H1 (cell line): Measurements from ENCODE around the gene NCAPG. TPM values are rescaled to one million over a fixed set of nuclear protein-coding genes. Genes with fewer than 3 reads are reported as not detected.

Experiments
- SUZ12 ChIP-seq: fragments of 200-600 bp; sonication (generic); IDR thresholded peaks from 2 replicates; pipeline ENCODE4 v1.6.1; 2012; ENCODE audit warnings: mild to moderate bottlenecking, inconsistent platforms, low read length, moderate library complexity, mixed read lengths
- polyA plus RNA-seq, 7 experiments: library from polyadenylated mRNA; depleted of rRNA in 3 of 7; stranded (reverse) in 5 of 7; unstranded in 2 of 7; fragments of >200 nt in 5 of 7; fragments of 200-250 nt in 2 of 7; gene quantifications; 1 replicate in 5 of 7; 2 replicates in 1 of 7; 4 replicates in 1 of 7; pipeline versions ENCODE4 v1.2.1 to v1.2.3, GENCODE V29; 2011 to 2013; ENCODE audit warnings: missing spikeins in 2 of 7, mixed read lengths in 2 of 7
- total RNA-seq: library from RNA; stranded (reverse); fragmentation: NEBNext Ultra II Directional; extraction: Animal tissue kit (Norgen Biotek cat#: 25700); gene quantifications from 2 replicates; pipeline ENCODE4 v1.2.1, GENCODE V29; 2021

Gene NCAPG
- total and polyA plus RNA-seq, 2 of the 8 experiments (the other 6 are each of a cell fraction or from before 2014, with no cell fraction given) = 12.9 to 52.3 TPM

DNA sequence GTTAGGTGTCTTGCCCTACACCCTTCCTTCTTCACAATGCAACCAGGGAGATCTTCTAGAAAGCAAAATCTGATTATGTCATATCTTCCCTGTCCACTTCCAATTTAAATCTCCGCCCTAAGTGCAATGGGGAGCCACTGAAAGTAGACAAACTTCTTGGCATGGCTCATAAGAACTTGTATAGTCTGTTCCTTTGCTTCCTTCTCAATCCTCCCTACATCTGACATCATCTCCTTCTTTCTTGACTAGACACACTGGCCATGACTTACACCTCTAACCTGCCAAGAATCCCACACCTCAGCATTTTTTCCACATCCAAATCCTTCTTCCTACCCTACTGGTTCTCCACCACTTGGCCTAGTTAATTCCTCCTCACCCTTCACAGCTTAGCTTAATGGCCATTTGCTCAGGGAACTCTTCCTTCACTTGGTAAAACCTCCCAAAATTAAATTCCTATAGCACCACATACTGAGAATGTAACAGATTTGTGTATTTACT lies 55.1 kb downstream of the NCAPG start (continued):
- no peak for TF ChIP-seq SUZ12
